Cardiac muscle cell (in vitro differentiated cells and primary cell): ENCODE data around the gene BAZ2B. TPM values are rescaled to one million over a fixed set of nuclear protein-coding genes. Genes with fewer than 3 reads are reported as not detected.
A peak's percentile ranks its signal among the peaks of the same experiment; 100 is the strongest.

Experiments used
- DNase-seq, 2 donors: peaks; one replicate each; pipeline versions ENCODE4 v3.0.0 to v3.0.0-alpha.2; 2010 to 2017; ENCODE audit warnings: low read depth in 1 of 2, low spot score in 1 of 2
- H3K27ac ChIP-seq: fragments of 200-600 bp; sonication (generic); 2 replicates; pipeline ENCODE4 v1.5.1; 2016
- H3K27me3 ChIP-seq: fragments of 200-600 bp; sonication (generic); 2 replicates; pipeline ENCODE4 v1.6.0; 2016; ENCODE audit warnings: control low read depth
- H3K36me3 ChIP-seq: fragments of 200-600 bp; sonication (generic); 2 replicates; pipeline ENCODE4 v1.5.1; 2016; ENCODE audit warnings: control low read depth
- H3K4me1 ChIP-seq: fragments of 200-600 bp; sonication (generic); 2 replicates; pipeline ENCODE4 v1.8.1; 2017; ENCODE audit warnings: low read depth, mild to moderate bottlenecking, mixed run types
- H3K4me3 ChIP-seq: fragments of 200-600 bp; sonication (generic); 2 replicates; pipeline ENCODE4 v1.5.1; 2016; ENCODE audit warnings: mild to moderate bottlenecking
- H3K9me3 ChIP-seq: fragments of 200-600 bp; sonication (generic); 2 replicates; pipeline ENCODE4 v1.5.1; 2017; ENCODE audit warnings: low read depth, mild to moderate bottlenecking, control low read depth
- CTCF ChIP-seq: IDR thresholded peaks from 2 replicates; pipeline ENCODE4 v1.5.1; 2012; ENCODE audit warnings: low read depth, mild to moderate bottlenecking, low read length
- polyA plus RNA-seq: library from polyadenylated mRNA; unstranded; fragments of >200 nt; fragmentation: Nextera tagmentation; extraction: Ambion mirVana; gene quantifications from 2 replicates; pipeline ENCODE4 v1.2.1, GENCODE V29; 2016
- total RNA-seq: library from RNA; depleted of rRNA; stranded (reverse); fragments of >200 nt; gene quantifications from 2 replicates; pipeline ENCODE4 v1.2.3, GENCODE V29; 2016

Gene BAZ2B
- total and polyA plus RNA-seq, 2 experiments from 2014 or later: 62.1 to 103 TPM

- Histone ChIP-seq H3K27me3 (no peaks in the 10 kb centered on the region), H3K4me3 (no peak overlapping the region), H3K9me3 (no peaks in the 10 kb centered on the region), H3K27ac (no peak overlapping the region), H3K36me3 (no peaks in the 10 kb centered on the region), H3K4me1 (peaks cover 8% of the 10 kb centered on the region)
- no peak for TF ChIP-seq CTCF
- DNase-seq: no peak
Observed at GRCh38 chr2:159561242-159561641, 55.1 kb downstream of the BAZ2B start.

DNA sequence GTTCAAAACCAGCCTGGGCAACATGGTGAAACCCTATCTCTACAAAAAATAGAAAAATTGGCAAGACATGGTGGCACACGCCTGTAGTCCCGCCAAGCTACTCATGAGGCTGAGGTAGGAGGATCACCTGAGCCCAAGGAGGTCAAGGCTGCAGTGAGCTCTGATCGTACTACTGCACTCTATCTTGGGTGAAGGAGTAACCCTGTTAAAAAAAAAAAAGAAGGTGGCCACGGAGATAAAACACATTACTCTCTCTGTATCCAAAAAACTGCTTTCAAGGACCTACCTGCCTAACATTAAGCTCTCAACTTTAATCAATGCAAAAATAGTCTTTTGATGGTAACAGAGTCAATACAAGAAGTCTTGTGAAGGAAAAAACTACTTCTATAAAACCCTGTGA is 57.3 kb downstream of the BAZ2B start:
- Histone ChIP-seq H3K4me1 (peaks cover 2% of the 10 kb centered on the region), H3K9me3 (no peaks in the 10 kb centered on the region), H3K4me3 (no peak overlapping the region), H3K27ac (no peak overlapping the region), H3K36me3 (no peaks in the 10 kb centered on the region), H3K27me3 (no peaks in the 10 kb centered on the region)
- DNase-seq: no peak
- no peak for TF ChIP-seq CTCF

GRCh38 chr2:159558479-159558878 is 57.9 kb downstream of the BAZ2B start:
- Histone ChIP-seq H3K27ac (no peak overlapping the region), H3K9me3 (no peaks in the 10 kb centered on the region), H3K27me3 (no peaks in the 10 kb centered on the region), H3K36me3 (no peaks in the 10 kb centered on the region), H3K4me1 (no peaks in the 10 kb centered on the region), H3K4me3 (no peak overlapping the region)
- no peak for TF ChIP-seq CTCF
- peak in 1 of 2 donors; percentile 31 for DNase-seq

DNA sequence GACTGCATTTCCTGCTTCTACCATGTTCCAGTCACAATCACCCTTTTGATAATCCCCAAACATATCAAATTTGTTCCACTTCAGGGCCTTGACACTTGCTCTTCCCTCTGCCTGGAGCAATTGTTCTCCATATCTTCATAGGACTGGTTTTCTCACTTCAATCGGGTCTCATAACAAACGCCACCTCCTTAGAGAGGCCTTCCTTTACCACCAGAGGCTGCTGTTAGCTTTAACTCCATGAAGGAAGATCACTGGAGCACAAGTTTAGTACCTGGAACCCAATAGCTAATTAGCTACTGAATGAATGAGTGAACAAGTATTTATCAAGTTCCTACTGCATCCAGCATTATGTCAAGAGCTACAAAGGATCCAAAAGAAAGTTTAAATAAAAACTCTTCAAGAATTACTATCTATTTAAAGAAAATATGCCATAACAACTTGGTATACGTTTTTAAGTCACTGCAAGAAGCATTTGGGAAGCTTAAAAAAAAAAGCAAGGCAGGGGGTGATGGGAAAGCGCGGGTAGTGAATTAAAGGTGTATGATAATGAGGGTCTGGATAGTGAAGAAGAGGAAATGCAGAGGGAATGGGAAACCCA is 58.8 kb downstream of the BAZ2B start:
- Histone ChIP-seq H3K9me3 (no peaks in the 10 kb centered on the region), H3K36me3 (no peaks in the 10 kb centered on the region), H3K27me3 (no peaks in the 10 kb centered on the region), H3K4me3 (no peak overlapping the region), H3K27ac (peak overlapping the region; percentile 48), H3K4me1 (no peaks in the 10 kb centered on the region)
- TF ChIP-seq CTCF: peak; percentile 45
- peak; percentile 28 to 41 for DNase-seq

DNA sequence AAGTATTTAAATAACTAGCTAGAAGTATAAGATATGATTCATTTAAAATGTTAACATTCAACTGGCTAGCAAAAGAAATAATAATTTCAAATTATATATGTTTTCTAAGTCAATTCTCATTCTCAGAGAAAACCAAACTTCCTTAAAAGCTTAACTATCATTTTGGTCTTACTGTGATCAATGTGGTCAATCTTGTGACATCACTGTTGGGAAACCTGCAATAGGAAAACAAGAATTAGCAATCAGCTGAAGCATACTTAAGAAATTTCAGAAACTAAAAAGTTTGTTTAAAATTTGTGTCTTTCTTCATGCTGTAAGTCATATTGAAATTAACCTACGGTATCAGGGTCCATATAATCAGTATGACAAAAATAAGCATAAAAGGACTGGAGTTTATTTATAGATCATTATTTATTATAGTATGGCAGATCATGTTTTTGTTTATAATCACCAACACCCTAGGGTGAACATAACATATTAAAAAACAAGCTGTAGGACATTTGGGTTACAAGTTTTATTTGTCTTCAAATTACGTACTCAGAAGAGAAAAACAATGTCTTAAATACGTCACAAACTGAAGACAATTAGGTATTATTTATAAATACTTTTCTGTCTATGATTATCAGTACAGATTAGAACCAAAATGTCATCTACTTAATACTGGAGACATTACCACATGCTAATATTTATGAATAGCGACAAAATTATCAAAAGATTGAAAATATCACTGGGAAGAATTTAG is 60.5 kb downstream of the BAZ2B start:
- Histone ChIP-seq H3K27ac (no peak overlapping the region), H3K4me3 (no peak overlapping the region), H3K36me3 (no peaks in the 10 kb centered on the region), H3K27me3 (no peaks in the 10 kb centered on the region), H3K9me3 (no peaks in the 10 kb centered on the region), H3K4me1 (no peaks in the 10 kb centered on the region)
- DNase-seq: no peak
- TF ChIP-seq CTCF: no peak
